22Rv1 (cell line): ENCODE data around the gene NSD1.

Experiments used
- CTCF ChIP-seq: fragments of 450-650 bp; IDR thresholded peaks from 2 replicates; pipeline ENCODE4 v1.5.1; 2017; ENCODE audit warnings: mild to moderate bottlenecking
- ZFX ChIP-seq: fragments of 450-650 bp; IDR thresholded peaks from 2 replicates; pipeline ENCODE4 v1.6.1; 2017; ENCODE audit warnings: antibody characterized with exemption, borderline replicate concordance

DNA sequence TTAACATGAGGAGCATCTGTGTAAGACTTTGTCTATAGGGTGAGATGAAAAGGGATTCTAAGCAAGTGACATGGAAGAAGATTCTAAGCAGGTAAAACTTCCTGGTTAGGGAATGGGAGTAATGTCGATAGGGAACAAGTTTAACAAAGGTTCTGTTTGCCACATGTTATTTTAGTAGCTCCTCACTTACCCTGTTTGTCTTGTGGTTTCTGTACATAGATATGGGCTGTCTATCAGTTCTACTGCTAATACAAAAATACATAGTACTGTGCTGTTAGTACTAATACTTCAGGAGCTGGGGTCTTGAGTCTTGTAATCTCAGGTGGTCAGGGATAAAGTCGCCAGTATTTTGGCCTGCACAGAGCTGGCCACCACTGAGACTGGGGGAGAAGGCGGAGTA, 137.1 kb downstream of the NSD1 start:
- TF ChIP-seq CTCF (no peak), ZFX (no peak)
